Dedifferentiated amniotic fluid mesenchymal stem cell (primary cell): ENCODE data around the gene SCT.

Experiments
- DNase-seq: peaks from one replicate; pipeline ENCODE4 v3.0.0-alpha.2; 2016; ENCODE audit errors: extremely low spot score

The SCT gene

DNA sequence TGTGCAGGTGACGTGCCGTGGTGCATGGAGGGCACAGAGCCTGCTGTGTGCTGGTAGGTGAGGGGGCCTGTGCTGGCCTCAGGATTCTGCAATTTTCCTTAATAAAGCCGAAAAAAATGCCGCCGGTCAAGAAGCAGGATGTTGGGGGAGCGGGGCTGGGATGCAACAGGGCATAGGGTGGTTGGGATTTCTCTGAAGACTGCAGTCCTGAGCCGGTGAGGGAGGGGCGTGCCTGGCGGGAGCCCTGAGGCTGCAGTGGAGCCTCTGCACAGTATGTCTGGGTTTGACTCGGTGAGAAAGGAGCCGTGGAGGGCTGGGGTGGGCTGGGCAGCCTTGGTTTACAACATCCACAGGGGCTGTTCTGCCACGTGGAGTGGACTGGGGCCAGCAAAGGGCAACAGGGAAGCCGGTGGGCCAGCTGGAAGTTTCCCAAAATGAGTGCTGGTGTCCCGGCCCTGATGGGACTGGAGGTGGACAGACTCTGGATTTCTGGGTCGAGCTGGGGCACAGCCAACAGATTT is 3.6 kb downstream of the SCT start:
- no peak for DNase-seq

DNA sequence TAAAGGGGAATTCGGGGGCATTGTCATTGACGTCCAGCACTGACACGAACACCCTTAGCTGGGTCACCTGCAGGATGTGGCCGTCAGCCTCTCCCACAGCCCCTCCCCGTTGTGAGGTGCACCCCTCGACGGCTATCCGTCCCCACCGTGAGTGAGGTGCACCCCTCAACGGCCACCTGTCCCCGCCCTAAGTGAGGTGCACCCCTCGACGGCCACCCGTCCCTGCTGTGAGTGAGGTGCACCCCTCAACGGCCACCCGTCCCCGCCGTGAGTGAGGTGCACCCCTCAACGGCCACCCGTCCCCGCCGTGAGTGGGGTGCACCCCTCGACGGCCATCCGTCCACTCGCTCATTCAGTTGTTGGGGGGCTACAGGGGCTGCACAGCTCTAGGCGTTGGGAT is 5.1 kb downstream of the SCT start:
- no peak for DNase-seq

DNA sequence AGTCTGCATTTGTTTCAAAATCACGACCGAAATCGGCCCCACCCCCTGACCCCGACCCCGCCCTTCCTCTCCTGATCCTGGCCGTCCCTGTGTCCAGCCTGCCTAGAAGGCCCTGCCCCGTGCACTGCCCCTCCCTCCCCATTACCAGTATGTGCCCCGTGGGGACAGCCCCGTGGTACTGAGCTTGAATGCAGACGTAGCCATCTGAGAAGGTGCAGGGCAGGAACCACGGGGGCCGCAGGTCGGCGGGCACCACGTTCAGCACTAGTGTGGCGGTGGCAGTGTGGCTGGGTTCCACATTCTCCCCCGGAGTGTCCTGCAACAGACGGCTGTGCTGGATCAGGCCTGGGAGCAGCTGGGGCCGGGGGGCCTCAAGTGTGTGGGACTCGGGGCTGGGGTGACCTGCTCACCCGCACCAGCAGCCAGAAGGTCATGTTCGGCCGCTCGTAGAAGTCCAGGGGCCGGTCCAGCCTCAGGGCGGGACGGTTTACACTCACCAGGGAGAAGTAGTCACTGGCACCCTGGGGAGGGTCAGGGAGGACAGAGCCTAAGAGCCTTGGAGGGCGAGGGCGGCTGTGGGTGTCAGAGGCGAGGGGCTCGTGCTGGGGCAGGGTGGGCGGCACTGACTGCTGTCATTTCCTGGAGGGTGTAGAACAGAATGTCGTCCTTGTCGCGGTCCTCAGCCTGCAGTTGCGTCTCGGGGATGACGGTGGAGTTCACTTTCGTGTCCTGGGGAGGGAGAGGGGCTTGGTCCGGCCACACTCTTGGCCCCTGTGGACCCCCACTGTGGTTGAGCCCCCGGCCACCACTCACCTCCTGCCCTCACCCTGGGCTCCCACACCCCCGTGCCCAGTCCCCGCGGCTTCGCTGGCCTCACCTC is 5.8 kb downstream of the SCT start:
- DNase-seq = no peak

DNA sequence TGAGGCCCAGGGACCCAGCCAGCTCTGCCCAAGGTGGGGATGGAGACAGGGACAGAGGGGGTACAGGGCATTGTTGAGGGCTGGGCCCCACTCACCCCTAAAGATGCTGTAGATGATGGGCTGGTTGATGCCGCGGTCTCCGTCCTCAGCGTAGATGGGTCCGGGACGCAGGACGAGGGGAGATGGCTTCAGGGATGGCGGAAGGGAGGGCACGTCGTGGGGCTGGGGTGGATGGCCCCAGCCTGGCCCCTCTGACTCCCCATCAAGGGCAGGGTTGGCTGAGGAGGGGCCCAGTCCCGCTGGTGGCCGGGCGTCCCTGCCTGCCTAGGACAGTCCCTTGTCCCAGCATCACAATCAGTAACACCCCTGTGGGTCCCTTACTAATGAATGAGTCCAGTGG is 6.8 kb downstream of the SCT start:
- no peak for DNase-seq

DNA sequence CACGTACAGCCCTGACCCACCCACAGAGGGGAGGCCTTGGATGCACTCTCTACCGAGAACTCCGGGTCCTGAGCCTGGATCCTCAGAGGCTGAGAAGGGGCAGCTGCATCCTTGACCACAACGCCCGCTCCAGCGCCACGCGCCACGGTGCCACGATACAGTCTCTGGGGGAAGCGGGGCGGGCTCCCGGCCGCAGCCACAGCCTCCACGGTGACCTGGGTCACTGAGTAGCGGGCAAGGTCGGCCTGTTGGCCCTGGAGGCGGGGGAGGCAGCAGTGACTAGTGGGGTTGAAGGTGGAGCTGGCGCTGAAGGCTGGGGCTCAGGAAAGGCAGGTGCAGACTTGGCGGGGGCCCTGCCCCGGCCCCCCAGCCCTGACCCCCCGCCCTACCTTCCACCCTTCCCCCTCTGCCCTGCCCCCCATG is 7.3 kb downstream of the SCT start:
- DNase-seq = no peak

DNA sequence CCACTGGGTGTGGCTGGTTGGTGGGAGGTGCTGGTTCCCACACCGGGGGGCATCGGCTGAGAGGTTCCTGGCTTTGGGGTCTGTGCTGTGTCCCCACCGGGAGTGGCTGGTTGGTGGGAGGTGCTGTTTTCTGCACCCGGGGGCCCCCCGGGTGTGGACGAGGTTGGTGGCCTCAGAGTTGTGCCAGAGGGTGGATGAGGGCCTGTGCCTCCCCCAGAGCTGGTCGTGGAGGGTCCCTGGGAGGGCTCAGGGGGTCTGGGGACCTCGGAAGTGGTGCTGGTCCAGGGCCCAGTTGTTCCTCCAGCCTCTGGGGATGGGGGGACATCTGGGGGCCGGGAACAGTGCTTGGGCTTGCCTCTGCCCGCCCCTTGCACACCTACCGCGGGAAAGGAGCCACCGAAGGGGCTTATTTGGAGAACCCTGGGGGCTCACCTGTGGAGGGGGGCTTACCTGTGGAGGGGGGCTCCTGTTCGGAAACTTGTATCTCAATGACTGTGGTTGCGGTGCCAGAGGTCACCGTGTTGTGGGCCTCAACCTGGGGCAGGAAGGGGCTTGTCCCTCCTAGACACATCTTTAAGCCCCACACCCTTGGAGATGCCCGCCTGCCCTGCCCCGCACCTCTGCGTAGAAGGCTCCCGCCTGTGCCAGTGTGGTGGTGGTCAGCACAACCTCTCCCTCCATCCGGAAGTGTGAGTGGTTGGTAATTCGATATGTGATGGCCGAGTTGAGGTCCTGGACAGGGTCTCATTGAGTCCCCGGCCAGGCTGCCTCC is 7.9 kb downstream of the SCT start:
- DNase-seq = no peak

DNA sequence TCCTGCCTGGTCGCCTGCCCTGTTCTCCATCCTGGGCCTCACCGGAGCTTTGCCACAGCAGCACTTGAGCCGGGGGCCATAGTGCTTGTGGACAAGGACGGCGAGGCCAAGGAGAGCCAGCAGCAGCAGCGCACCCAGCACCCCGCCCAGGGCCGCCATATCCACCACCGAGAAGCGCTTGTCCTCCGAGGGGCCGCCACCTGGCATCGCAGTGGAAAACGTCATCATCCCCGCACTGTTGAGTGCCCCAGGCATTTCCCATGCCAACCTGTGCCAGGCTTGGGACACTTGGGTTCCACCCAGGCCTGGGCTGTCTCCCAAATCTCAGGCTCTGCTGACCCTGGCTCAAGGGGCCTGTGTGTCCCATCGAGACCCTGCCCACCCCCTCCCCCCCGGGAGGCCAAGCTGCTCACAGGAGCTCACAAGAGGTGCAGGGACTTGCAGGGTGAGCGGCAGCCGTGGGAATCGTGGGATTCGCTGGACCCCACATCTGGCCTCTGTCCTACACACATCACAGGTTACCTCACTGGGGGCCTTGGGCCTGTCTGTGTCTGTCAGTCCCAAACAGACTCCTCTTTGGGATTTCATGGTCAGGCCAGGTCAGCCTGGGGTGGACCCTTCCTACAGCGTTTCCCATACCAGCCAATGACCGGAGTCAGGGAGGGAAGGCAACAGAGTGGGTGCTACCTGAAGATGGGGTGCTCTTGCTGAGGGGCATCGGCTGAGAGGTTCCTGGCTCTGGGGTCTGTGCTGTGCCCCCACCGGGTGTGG is 8.9 kb downstream of the SCT start:
- no peak for DNase-seq

DNA sequence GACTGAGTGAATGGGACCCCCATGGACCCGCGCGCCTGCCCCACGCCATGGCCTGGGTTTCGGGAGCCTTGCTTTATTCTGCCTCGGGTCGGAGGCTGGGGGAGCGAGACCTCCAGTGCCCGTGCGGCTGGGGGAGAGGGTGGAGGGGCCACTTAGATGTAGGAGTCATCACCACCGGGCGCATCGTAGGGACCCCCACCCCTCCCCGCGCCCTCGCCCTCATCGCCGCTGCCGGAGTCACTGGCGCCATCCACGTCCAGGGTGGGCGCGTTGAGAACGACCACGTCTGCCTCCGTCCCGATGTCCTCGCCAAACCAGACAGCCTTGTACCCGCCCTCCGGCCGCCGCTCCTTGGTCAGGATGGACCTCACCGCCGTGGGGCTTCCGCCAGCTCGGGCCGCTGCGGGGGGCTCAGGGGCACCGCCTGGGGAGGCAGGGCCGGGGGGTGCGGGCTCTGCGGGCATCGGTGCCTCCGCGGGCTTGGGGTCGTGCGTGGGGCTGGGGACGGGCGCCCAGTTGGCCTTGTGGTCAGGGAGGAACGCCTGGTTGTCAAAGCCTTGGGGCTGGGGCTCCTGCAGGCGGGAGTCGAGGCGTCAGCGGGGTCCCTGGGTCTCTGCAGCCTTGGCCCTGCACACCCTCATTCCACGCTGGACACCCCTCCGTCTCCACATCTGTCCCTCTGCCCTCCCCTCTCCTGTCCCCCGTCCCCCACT is 9.6 kb downstream of the SCT start:
- DNase-seq = no peak

DNA sequence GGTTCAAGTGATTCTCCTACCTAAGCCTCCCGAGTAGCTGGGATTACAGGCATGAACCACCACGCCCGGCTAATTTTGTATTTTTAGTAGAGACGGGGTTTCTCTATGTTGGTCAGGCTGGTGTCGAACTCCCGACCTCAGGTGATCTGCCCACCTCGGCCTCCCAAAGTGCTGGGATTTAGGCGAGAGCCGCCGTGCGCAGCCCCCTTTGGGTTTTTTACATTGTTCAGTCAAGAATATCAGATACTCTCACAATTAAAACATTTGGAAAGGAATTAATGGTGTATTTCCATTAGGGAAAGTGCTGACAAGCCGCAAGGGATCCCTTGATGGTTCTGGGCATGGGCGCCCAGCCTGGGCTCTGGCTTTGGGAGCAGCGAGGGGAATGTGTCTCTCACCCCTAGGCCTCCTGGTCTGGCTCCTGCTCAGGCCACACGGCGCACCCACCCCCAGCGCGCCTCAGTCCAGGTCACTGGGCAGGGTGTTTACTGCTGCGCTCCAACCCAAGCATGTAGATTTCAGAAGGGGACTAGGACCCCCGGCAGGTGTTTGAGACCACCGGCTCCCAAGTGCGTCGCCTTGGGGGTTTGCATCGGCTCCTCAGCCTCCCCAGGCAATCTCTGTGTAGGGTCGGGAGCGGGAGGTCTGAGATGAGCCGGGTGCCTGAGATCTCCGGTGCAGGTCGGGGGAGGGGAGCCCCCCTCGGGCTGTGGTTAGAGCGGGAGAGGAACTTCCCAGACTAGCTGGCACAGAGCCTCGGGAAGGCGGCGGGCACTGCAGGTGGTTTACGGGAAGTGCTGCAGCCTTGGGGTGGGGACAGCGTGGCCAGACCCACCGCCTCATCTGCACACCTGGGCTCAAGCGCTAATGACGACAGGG is 10.4 kb downstream of the SCT start:
- no peak for DNase-seq

DNA sequence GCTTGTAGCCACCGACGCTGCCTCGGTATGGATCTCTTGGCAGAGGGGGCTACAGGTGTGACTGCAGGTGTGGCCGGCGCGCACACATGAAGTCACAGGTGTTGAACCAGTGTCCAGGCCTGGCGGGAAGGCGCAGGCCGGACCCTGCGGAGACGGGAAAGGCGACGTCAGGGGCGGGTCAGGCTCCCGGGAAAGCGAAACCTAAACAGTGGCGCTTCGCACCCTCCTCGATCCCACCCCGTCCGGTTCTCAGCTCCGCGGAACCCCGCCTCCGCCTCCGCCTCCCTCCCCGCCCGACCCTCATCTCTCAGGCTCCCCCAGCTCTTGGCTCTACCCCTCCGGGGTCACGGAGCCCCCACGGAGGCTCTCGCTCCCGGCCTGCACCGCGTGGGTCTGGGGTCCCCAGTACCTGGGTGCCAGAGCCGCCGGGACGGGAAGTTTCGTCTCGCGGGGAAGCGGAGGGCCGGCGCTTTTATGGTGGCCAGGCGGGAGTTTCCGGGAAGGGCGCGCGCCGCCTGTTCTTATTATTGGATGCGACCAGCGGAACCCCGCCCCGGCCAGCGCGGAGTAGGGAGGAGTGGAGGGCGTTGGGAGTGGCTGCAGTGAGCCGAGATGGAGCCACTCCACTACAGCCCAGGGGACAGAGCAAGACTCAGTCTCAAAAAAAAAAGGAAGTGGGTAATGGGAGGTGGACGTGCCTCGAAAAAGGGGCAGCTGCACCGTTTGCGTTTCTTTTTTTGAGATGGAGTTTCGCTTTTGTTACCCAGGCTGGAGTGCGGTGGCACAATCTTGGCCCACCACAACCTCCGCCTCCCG is 11.3 kb downstream of the SCT start, which contains the start of gene IRF7:
TSS of gene IRF7 (minus strand) at position 447 of the 816 bp plus-strand sequence. CDS start 586 bp downstream, outside the sequence.
- peak; percentile 87 for DNase-seq

DNA sequence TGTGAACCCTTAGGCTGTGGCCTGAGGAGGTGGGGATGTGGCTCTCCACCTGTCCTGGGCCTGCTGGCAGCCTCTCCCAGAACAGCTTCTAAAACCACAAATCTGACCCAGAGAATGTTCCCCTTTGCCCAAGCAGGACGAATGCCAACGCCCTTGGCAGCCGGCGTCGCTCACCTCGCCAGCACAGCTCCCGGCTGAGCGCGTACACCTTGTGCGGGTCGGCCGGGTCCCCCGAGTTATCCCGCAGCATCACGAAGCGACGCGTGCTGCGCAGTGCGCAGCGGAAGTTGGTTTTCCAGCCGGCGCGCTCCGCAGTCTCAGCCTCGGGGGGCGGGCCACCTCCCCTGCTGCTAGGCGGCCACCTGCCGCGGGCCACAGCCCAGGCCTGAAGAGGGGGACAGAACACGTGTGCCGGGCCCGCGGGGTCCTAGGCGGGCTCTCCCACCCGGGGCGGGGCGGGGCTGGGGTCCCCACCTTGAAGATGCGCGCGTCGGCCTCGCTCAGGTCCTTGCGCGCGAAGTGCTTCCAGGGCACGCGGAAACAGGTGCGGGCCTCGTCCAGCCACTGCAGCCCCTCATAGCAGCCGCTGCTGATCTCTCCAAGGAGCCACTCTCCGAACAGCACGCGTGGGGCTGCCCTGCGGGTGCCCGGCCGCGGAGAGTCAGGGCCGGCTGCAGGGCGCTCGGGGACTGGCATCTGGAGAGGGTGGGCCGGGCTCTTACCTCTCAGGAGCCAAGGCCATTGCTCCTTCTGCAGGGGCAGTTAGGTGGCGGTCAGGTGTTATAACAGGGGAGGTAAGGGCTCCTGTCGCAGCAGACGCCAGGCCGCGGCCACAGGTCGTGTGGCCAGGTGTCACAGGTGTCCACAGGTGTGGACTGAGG is 12.1 kb downstream of the SCT start:
- no peak for DNase-seq

DNA sequence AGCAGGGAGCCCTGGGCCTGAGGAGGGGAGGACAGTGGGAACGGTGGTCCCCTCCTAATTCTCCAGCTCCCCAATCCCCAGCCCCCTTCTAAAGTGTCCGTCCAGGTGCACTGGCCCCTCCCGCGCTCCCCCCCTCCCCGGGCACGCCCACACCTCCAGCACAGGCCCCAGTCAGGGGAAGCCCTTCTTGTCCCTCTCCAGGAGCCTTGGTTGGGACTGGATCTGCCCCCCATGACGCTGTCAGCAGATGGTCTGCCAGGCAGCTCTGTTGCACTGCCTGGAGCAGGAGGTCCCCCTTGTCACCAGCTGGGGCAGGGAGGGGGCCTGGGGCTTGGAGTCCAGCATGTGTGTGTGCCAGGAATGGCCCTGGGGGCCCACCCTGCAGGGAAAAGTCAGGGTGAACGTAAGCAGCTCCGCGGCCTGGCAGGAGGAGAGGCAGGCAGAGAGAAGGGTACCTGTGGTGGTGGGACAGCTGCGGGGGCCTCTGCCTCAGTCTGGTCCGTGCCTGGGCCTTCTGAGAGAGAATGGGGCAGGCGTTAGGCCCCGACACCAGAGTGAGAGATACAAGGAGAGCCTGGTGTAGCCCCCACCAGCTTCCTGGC is 12.9 kb downstream of the SCT start:
- DNase-seq = no peak

DNA sequence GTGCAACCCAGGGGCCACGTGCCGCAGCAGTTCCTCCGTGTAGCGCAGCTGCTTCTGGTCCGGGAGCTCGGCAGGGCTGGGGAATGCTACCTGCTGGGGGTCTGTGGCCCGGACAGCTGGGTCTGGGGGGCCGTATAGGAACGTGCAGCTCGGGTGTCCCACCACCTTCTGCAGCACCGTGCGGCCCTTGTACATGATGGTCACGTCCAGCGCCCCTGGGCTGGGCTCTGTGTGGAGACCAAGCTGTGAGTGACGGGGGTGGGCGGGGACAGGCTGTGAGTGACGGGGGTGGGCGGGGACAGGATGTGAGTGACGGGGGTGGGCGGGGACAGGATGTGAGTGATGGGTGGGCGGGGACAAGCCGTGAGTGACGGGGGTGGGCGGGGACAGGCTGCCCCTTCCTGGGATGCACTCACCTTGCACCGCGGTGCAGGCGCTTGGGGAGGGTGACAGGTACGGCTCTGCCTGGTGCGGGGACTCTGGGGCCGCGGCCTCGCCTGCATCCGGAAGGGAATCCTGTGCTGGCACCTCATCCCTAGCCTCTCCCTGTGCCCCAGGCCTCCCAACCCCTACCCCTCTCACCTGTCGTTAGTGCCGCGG is 13.5 kb downstream of the SCT start:
- no peak for DNase-seq

DNA sequence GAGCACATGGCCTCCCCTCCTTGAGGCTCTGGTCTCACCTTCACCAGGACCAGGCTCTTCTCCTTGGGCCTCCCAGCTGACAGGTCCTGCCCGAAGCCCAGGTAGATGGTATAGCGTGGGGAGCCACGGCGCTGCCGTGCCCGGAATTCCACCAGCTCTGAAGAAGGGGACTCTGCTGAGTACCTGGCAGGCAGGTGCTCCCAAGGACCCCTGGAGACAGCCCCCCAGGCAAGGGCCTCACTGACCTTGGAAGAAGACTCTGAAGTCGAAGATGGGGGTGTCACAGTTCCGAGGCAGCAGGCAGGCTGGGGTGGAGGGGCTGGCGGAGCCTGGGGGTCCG is 14.1 kb downstream of the SCT start:
- DNase-seq = no peak

DNA sequence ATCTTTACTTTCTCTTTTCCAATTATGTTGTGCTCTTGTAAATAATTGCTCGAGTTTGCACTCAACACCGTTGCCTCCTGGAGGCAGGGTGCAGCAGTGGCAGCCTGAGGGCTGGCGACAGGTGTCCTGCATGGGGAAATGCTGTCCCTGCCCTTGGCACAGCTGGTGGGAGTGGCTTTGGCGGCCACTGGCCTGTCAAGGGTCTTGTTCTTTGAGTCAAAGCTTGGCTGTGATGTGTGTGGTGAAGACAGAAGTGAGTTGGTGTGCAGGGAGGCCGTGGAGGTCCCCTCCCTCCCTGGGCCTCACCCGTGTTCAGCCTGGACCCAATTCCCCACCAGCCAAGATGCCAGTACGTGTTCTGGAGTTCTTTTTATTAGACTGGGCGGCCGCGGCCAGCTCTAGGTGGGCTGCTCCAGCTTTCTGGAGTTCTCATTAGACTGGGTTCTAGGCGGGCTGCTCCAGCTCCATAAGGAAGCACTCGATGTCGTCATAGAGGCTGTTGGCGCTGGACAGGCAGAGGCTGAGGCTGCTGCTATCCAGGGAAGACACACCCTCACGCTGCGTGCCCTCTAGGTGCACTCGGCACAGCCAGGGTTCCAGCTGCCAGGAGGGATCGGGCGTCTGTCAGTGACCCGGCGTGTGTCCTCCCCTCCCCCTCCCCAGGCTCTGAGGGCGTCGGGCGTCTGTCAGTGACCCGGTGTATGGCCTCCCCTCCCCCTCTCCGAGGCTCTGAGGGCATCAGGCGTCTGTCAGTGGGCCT is 14.6 kb downstream of the SCT start:
- DNase-seq = no peak

DNA sequence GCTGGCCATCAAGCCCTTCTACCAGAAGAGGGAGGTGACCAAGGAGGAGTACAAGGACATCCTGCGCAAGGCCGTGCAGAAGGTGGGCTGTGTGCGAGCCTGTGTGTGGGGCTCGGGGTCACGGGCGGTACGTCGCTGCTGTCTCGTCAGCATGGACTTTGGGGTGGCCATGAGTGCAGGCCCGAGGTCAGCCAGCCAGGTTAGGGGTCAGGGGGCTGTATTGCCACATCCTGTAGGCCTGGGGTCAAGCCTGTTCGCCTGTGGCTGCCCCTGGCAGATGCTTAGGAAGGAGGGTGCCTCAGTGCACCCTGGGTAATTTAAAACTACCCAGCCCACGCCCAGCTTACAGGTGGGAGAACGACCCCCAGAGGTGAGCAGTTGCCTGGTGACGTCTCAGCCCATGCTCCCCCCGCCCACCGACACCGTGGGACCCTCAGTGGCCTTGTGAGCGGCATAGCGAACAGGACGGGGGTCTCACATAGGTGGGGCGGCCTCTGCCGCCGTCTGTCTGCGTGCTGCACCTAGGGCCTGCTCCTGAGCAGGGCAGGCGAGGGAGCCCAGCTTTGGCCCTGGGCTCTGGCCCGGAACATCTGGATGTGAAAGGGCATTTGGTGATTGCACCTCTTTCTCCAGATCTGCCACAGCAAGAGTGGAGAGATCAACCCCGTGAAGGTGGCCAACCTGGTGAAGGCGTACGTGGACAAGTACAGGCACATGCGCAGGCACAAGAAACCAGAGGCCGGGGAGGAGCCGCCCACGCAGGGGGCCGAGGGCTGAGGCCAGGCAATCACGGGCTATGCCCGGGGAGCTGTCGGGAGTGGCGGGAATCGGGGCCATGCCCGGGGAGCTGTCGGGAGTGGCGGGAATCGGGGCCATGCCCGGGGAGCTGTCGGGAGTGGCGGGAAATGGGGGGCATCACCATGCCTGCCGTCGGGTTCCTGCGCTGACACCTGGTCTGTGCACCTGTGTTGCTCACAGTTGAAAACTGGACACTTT is 15.7 kb downstream of the SCT start:
- no peak for DNase-seq
